H9 (cell line): Measurements from ENCODE around the gene DPP10. TPM values are rescaled to one million over a fixed set of nuclear protein-coding genes. Genes with fewer than 3 reads are reported as not detected.

Experiments used
- DNase-seq: peaks from one replicate; pipeline ENCODE4 v3.0.0-alpha.2; 2017
- H2AFZ ChIP-seq: one replicate; pipeline ENCODE4 v1.6.1; 2013; ENCODE audit warnings: mild to moderate bottlenecking, low read length, control low read depth, moderate library complexity
- H2AK5ac ChIP-seq: 2 replicates; pipeline ENCODE4 v1.6.1; 2013; ENCODE audit warnings: low read length, control low read depth, mixed read lengths; ENCODE audit not compliant: insufficient read length
- H2BK120ac ChIP-seq: one replicate; pipeline ENCODE4 v1.6.1; 2013; ENCODE audit warnings: low read depth, mild to moderate bottlenecking, low read length, control low read depth, inconsistent platforms; ENCODE audit not compliant: poor library complexity, severe bottlenecking
- H2BK12ac ChIP-seq: 2 replicates; pipeline ENCODE4 v1.6.1; 2013; ENCODE audit warnings: low read length, control low read depth, mixed read lengths, low read depth; ENCODE audit not compliant: insufficient read length
- H2BK15ac ChIP-seq: 2 replicates; pipeline ENCODE4 v1.6.1; 2013; ENCODE audit warnings: low read depth, low read length, control low read depth
- H2BK20ac ChIP-seq: one replicate; pipeline ENCODE4 v1.6.1; 2013; ENCODE audit warnings: low read depth, mild to moderate bottlenecking, low read length, control low read depth, inconsistent platforms; ENCODE audit not compliant: poor library complexity, severe bottlenecking
- H2BK5ac ChIP-seq: 2 replicates; pipeline ENCODE4 v1.6.1; 2013; ENCODE audit warnings: low read length, control low read depth, mixed read lengths; ENCODE audit not compliant: insufficient read length
- H3K14ac ChIP-seq: 2 replicates; pipeline ENCODE4 v1.6.1; 2013; ENCODE audit warnings: low read length, control low read depth; ENCODE audit not compliant: insufficient read depth
- H3K18ac ChIP-seq: 2 replicates; pipeline ENCODE4 v1.6.1; 2013; ENCODE audit warnings: low read depth, mild to moderate bottlenecking, mixed read lengths, low read length, control low read depth; ENCODE audit not compliant: insufficient read length
- H3K23ac ChIP-seq: 2 replicates; pipeline ENCODE4 v1.6.1; 2013; ENCODE audit warnings: low read length, control low read depth, mixed read lengths, low read depth; ENCODE audit not compliant: insufficient read length
- H3K23me2 ChIP-seq: 2 replicates; pipeline ENCODE4 v1.6.1; 2013; ENCODE audit warnings: low read depth, mild to moderate bottlenecking, mixed read lengths, low read length, control low read depth; ENCODE audit not compliant: insufficient read length, poor library complexity, severe bottlenecking
- H3K27ac ChIP-seq: 2 replicates; pipeline ENCODE4 v1.5.1; 2013; ENCODE audit warnings: low read length, control low read depth, mixed read lengths, low read depth; ENCODE audit not compliant: insufficient read length
- H3K27me3 ChIP-seq: 2 replicates; pipeline ENCODE4 v1.6.1; 2013; ENCODE audit warnings: low read length, control low read depth, inconsistent platforms; ENCODE audit not compliant: insufficient read depth
- H3K4ac ChIP-seq: 2 replicates; pipeline ENCODE4 v1.6.1; 2013; ENCODE audit warnings: low read depth, mild to moderate bottlenecking, control low read depth, inconsistent platforms, low read length, moderate library complexity
- H3K4me1 ChIP-seq: 2 replicates; pipeline ENCODE4 v1.6.1; 2013; ENCODE audit warnings: low read length, control low read depth, inconsistent platforms; ENCODE audit not compliant: insufficient read depth
- H3K4me2 ChIP-seq: 2 replicates; pipeline ENCODE4 v1.6.1; 2013; ENCODE audit warnings: low read length, control low read depth, mixed read lengths; ENCODE audit not compliant: insufficient read length, insufficient read depth
- H3K56ac ChIP-seq: 2 replicates; pipeline ENCODE4 v1.6.1; 2013; ENCODE audit warnings: low read depth, mild to moderate bottlenecking, mixed read lengths, low read length, control low read depth; ENCODE audit not compliant: insufficient read length
- H3K79me1 ChIP-seq: 2 replicates; pipeline ENCODE4 v1.6.1; 2013; ENCODE audit warnings: low read depth, mild to moderate bottlenecking, moderate library complexity, low read length, control low read depth, inconsistent platforms; ENCODE audit not compliant: insufficient read depth, poor library complexity, severe bottlenecking
- H3K79me2 ChIP-seq: 2 replicates; pipeline ENCODE4 v1.6.1; 2013; ENCODE audit warnings: low read length, control low read depth, inconsistent platforms; ENCODE audit not compliant: insufficient read depth
- H3K9ac ChIP-seq: 2 replicates; pipeline ENCODE4 v1.6.1; 2013; ENCODE audit warnings: low read length, control low read depth, mixed read lengths; ENCODE audit not compliant: insufficient read length; ENCODE audit errors: extremely low read depth
- H3K9me3 ChIP-seq: one replicate; pipeline ENCODE4 v1.6.1; 2013; ENCODE audit warnings: low read depth, low read length, inconsistent platforms; ENCODE audit not compliant: control insufficient read depth
- H3T11ph ChIP-seq: one replicate; pipeline ENCODE4 v1.6.1; 2013; ENCODE audit warnings: mild to moderate bottlenecking, low read length, control low read depth, inconsistent platforms
- H4K20me1 ChIP-seq: one replicate; pipeline ENCODE4 v1.6.1; 2013; ENCODE audit not compliant: control insufficient read depth, insufficient read length, insufficient read depth
- H4K5ac ChIP-seq: 2 replicates; pipeline ENCODE4 v1.6.1; 2013; ENCODE audit warnings: low read depth, mild to moderate bottlenecking, mixed read lengths, low read length, control low read depth; ENCODE audit not compliant: insufficient read length
- H4K8ac ChIP-seq: replicated peaks from 2 replicates; pipeline ENCODE4 v1.6.1; 2013; ENCODE audit warnings: low read length, control low read depth, mixed read lengths, low read depth; ENCODE audit not compliant: insufficient read length
- H4K91ac ChIP-seq: 2 replicates; pipeline ENCODE4 v1.6.1; 2013; ENCODE audit warnings: low read depth, mild to moderate bottlenecking, moderate library complexity, mixed read lengths, low read length, control low read depth; ENCODE audit not compliant: insufficient read length
- H3K27ac Mint-ChIP-seq, 3 experiments: 2 replicates in 2 of 3; 3 replicates in 1 of 3; pipeline ENCODE4 v1.8.0; 2020 to 2021; ENCODE audit warnings: mixed read lengths in 3 of 3, mild to moderate bottlenecking in 1 of 3, moderate library complexity in 1 of 3
- H3K27me3 Mint-ChIP-seq: 2 replicates; pipeline ENCODE4 v1.8.0; 2021; ENCODE audit warnings: low read depth, mild to moderate bottlenecking, moderate library complexity, mixed read lengths
- H3K36me3 Mint-ChIP-seq, 3 experiments: 2 replicates in 2 of 3; 3 replicates in 1 of 3; pipeline ENCODE4 v1.8.0; 2020 to 2021; ENCODE audit warnings: low read depth in 3 of 3, mixed read lengths in 3 of 3; ENCODE audit not compliant: insufficient read depth in 1 of 3
- H3K4me1 Mint-ChIP-seq, 2 experiments: 2 replicates each; pipeline ENCODE4 v1.8.0; 2020; ENCODE audit warnings: mixed read lengths in 2 of 2
- H3K4me3 Mint-ChIP-seq, 2 experiments: 2 replicates in 1 of 2; 3 replicates in 1 of 2; pipeline ENCODE4 v1.8.0; 2020 to 2021; ENCODE audit warnings: mild to moderate bottlenecking in 2 of 2, mixed read lengths in 2 of 2, moderate library complexity in 1 of 2
- H3K9me3 Mint-ChIP-seq, 2 experiments: 2 replicates in 1 of 2; 3 replicates in 1 of 2; pipeline ENCODE4 v1.8.0; 2020; ENCODE audit warnings: mild to moderate bottlenecking in 2 of 2, mixed read lengths in 2 of 2, moderate library complexity in 1 of 2
- WGBS: extraction: QIAGEN DNeasy Blood & Tissue Kit; methylation state at CpG from one replicate; pipeline ENCODE4 v1.1.7; 2013; ENCODE audit warnings: missing lambda C conversion rate, low lambda C conversion rate, mixed read lengths; ENCODE audit not compliant: insufficient read length; ENCODE audit errors: extremely low coverage; 5-methylcytosine and 5-hydroxymethylcytosine counted together
- total RNA-seq: library from RNA; stranded (reverse); gene quantifications from 2 replicates; pipeline ENCODE4 v1.2.1, GENCODE V29; 2021
- TF ChIP-seq, protein P1 (sequence below): fragments of 200-600 bp; sonication (generic); conservative IDR thresholded peaks from 3 replicates; pipeline ENCODE4 v1.8.0; 2021; ENCODE audit warnings: antibody characterized with exemption, mild to moderate bottlenecking

Gene DPP10
- total RNA-seq, 1 experiment from 2014 or later: 11.3 TPM

DNA sequence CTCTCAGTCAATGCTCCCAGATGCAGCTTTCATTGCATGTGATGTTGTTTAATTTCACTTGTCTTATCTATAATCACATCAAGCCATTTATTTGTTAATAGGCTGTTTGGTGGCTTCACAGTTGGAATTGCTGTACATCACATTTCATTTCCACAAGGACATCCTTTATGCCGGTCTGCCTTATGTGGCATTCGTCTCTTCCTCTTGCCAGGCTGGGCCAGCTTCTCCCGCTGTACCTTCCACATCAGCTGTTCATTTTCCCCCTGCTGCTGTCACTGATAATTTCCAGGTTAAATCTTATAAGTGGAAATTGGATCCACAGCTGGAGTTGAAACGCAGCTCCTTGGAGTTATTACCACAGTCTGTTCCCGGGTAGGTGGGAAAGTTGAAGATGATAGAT lies 110.6 kb downstream of the DPP10 start:
- Mint-ChIP-seq H3K4me1 (peaks cover 14 to 15% of the 10 kb centered on the region in 2 experiments; a peak in 3 of 4 replicates), H3K27ac (no peak overlapping the region), H3K36me3 (no peaks in the 10 kb centered on the region; a peak in 1 of 7 replicates), H3K4me3 (no peak overlapping the region), H3K9me3 (no peaks in the 10 kb centered on the region), H3K27me3 (no peaks in the 10 kb centered on the region; the same call in 1 of the 2 replicates)
- H4K8ac ChIP-seq: no peak overlapping the region
- no peaks in the 10 kb centered on the region for H3K79me2 ChIP-seq
- TF ChIP-seq, protein P1, sequence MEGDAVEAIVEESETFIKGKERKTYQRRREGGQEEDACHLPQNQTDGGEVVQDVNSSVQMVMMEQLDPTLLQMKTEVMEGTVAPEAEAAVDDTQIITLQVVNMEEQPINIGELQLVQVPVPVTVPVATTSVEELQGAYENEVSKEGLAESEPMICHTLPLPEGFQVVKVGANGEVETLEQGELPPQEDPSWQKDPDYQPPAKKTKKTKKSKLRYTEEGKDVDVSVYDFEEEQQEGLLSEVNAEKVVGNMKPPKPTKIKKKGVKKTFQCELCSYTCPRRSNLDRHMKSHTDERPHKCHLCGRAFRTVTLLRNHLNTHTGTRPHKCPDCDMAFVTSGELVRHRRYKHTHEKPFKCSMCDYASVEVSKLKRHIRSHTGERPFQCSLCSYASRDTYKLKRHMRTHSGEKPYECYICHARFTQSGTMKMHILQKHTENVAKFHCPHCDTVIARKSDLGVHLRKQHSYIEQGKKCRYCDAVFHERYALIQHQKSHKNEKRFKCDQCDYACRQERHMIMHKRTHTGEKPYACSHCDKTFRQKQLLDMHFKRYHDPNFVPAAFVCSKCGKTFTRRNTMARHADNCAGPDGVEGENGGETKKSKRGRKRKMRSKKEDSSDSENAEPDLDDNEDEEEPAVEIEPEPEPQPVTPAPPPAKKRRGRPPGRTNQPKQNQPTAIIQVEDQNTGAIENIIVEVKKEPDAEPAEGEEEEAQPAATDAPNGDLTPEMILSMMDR: no peak
- no peak overlapping the region for H3K4me2 ChIP-seq
- no peaks in the 10 kb centered on the region for H3K27me3 ChIP-seq
- H3K27ac ChIP-seq: no peak overlapping the region
- WGBS: no CpG with 5 or more reads among the region's 5 CpGs
- no peaks in the 10 kb centered on the region for H3K9me3 ChIP-seq
- H4K5ac ChIP-seq: no peak overlapping the region
- H3K4me1 ChIP-seq: no peaks in the 10 kb centered on the region
- no peak overlapping the region for H4K91ac ChIP-seq
- H3T11ph ChIP-seq: no peak overlapping the region
- no peak overlapping the region for H3K9ac ChIP-seq
- H3K56ac ChIP-seq: no peak overlapping the region
- H4K20me1 ChIP-seq: no peaks in the 10 kb centered on the region
- H3K23me2 ChIP-seq: no peaks in the 10 kb centered on the region
- H2AK5ac ChIP-seq: no peak overlapping the region
- H3K18ac ChIP-seq: no peak overlapping the region
- H2BK5ac ChIP-seq: no peak overlapping the region
- no peak overlapping the region for H2BK120ac ChIP-seq
- H3K79me1 ChIP-seq: no peaks in the 10 kb centered on the region
- DNase-seq: no peak
- H2AFZ ChIP-seq: no peak overlapping the region
- no peak overlapping the region for H2BK20ac ChIP-seq
- no peak overlapping the region for H3K4ac ChIP-seq
- H2BK12ac ChIP-seq: no peak overlapping the region
- no peak overlapping the region for H3K14ac ChIP-seq
- H2BK15ac ChIP-seq: no peak overlapping the region
- H3K23ac ChIP-seq: no peak overlapping the region
